ENCODE measurements around the gene POC5. TPM values are rescaled to one million over a fixed set of nuclear protein-coding genes. Genes with fewer than 3 reads are reported as not detected.

The POC5 gene
- total and polyA plus RNA-seq, 2 of the 8 experiments (the other 6 are each of a cell fraction or from before 2014, with no cell fraction given): 11.2 to 12.1 TPM

DNA sequence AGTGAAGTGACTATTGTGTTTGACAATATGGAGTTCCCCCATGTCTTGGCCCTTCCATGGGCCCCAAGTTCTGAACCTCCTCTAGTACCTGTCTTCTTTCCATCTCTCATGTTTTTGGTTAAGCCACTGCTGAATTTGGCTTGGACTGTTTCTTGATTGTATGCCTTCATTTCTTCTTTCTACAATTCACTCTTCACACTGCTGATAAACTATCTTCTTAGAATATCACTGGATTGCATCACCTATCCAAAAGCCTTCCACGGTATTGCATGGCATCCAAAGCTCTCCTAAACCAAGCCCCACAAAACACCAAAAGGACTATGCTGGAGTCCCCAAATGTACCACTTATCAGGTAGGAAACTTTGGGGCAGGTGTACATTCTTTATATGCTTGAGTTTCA, 4.3 kb upstream of the POC5 start:
- Histone ChIP-seq H2BK5ac (ENCODE audit: low read depth, low read length) (no peak overlapping the region), H3K4me1 (replicated peaks in 1 of 4; ENCODE audit: control insufficient read depth in 3 of 4, insufficient read depth in 4 of 4, low read length in 3 of 4) (no peaks in the 10 kb centered on the region), H3K23ac (ENCODE audit: insufficient read length) (no peak overlapping the region), H2BK20ac (ENCODE audit: low read length) (no peak overlapping the region), H2BK15ac (ENCODE audit: low read length) (no peak overlapping the region), H3K27me3 (replicated peaks in 1 of 4; ENCODE audit: control insufficient read depth in 3 of 4, extremely low read depth in 1 of 4, insufficient read depth in 3 of 4, low read length in 3 of 4) (no peaks in the 10 kb centered on the region; a peak in 1 of 7 replicates), H2BK12ac (ENCODE audit: low read depth, low read length) (no peak overlapping the region), H2AK5ac (ENCODE audit: low read depth, low read length) (no peak overlapping the region), H3K14ac (ENCODE audit: insufficient read length) (no peak overlapping the region), H3K79me1 (ENCODE audit: low read depth, low read length) (no peaks in the 10 kb centered on the region), H3K56ac (replicated peaks; ENCODE audit: insufficient read length, low read depth, low read length) (no peak overlapping the region), H3K4me2 (ENCODE audit: insufficient read depth in 1 of 2, low read depth in 2 of 2, low read length in 2 of 2) (no peak overlapping the region), H3K18ac (ENCODE audit: extremely low read depth, low read length) (no peak overlapping the region), H4K91ac (replicated peaks; ENCODE audit: insufficient read length, low read length) (no peak overlapping the region), H3K27ac (ENCODE audit: low read depth, low read length) (no peak overlapping the region), H4K8ac (ENCODE audit: extremely low read depth, insufficient read depth, low read length) (no peak overlapping the region), H2AFZ (ENCODE audit: low read length) (no peak overlapping the region), H3K9ac (replicated peaks in 1 of 4; ENCODE audit: extremely low read depth in 1 of 4, low read depth in 3 of 4, low read length in 3 of 4) (no peak overlapping the region), H4K20me1 (replicated peaks in 1 of 2; ENCODE audit: control insufficient read depth in 1 of 2, insufficient read depth in 2 of 2, low read length in 2 of 2) (no peaks in the 10 kb centered on the region), H4K5ac (ENCODE audit: insufficient read length, low read depth, low read length) (no peak overlapping the region), H3K79me2 (ENCODE audit: control insufficient read depth in 1 of 2, insufficient read depth in 2 of 2, low read length in 2 of 2) (no peaks in the 10 kb centered on the region), H3K23me2 (ENCODE audit: low read depth, low read length) (peaks cover 2% of the 10 kb centered on the region; the same call in 1 of the 2 replicates), H3K4me3 (ENCODE audit: extremely low read depth in 1 of 4, insufficient read depth in 2 of 4, low read depth in 3 of 4, low read length in 4 of 4) (no peak overlapping the region), H2BK120ac (replicated peaks; ENCODE audit: low read depth, low read length) (no peak overlapping the region), H3K4ac (replicated peaks; ENCODE audit: insufficient read length, low read depth, low read length) (no peak overlapping the region), H3K9me3 (ENCODE audit: insufficient read depth in 2 of 2, low read depth in 1 of 2, low read length in 1 of 2) (no peaks in the 10 kb centered on the region), H3K36me3 (ENCODE audit: control insufficient read depth in 2 of 4, insufficient read depth in 4 of 4, low read length in 3 of 4) (no peaks in the 10 kb centered on the region)
- no peak for DNase-seq (ENCODE audit: low read depth in 1 of 2, low spot score in 2 of 2)
- WGBS, 2 experiments (ENCODE audit: extremely low coverage in 1 of 2, insufficient coverage in 1 of 2, insufficient read length in 1 of 2, insufficient replicate concordance in 2 of 2, low coverage in 1 of 2, low lambda C conversion rate in 2 of 2, missing lambda C conversion rate in 1 of 2): 91% methylated on average over 1 of the region's 1 CpG; no CpG with 5 or more reads in 1 of the 2 experiments
- FAIRE-seq: no peak
- CTCF ChIA-PET (ENCODE audit: partially characterized antibody): no interaction called here
- TF ChIP-seq, protein P1, sequence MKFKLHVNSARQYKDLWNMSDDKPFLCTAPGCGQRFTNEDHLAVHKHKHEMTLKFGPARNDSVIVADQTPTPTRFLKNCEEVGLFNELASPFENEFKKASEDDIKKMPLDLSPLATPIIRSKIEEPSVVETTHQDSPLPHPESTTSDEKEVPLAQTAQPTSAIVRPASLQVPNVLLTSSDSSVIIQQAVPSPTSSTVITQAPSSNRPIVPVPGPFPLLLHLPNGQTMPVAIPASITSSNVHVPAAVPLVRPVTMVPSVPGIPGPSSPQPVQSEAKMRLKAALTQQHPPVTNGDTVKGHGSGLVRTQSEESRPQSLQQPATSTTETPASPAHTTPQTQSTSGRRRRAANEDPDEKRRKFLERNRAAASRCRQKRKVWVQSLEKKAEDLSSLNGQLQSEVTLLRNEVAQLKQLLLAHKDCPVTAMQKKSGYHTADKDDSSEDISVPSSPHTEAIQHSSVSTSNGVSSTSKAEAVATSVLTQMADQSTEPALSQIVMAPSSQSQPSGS (IDR thresholded peaks at IDR 0.05; ENCODE audit: low read length): no peak
- TF ChIP-seq, protein P2, sequence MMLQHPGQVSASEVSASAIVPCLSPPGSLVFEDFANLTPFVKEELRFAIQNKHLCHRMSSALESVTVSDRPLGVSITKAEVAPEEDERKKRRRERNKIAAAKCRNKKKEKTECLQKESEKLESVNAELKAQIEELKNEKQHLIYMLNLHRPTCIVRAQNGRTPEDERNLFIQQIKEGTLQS (IDR thresholded peaks at IDR 0.05; ENCODE audit: insufficient read depth, low read depth, low read length): no peak
- TF ChIP-seq YY1 (IDR thresholded peaks at IDR 0.05; ENCODE audit: low read depth, low read length): no peak
- POLR2A ChIA-PET (ENCODE audit: partially characterized antibody): no interaction called here

Measured in H1 (cell line).